Smooth muscle cell (in vitro differentiated cells): ENCODE results near the gene IGSF9. TPM values are rescaled to one million over a fixed set of nuclear protein-coding genes. Genes with fewer than 3 reads are reported as not detected.
A peak's percentile ranks its signal among the peaks of the same experiment; 100 is the strongest.

Experiments
- DNase-seq: peaks from one replicate; lab custom pipeline; 2025; ENCODE audit not compliant: unreplicated experiment; lab: John Stamatoyannopoulos, UW
- H2AFZ ChIP-seq: fragments of 200-600 bp; sonication (generic); 2 replicates; pipeline ENCODE4 v1.6.0; 2016; ENCODE audit warnings: antibody characterized with exemption, low read depth, mild to moderate bottlenecking
- H3F3A ChIP-seq: fragments of 200-600 bp; sonication (generic); 2 replicates; pipeline ENCODE4 v1.6.0; 2017; ENCODE audit warnings: antibody characterized with exemption, low read depth
- H3K27ac ChIP-seq: fragments of 200-600 bp; sonication (generic); 2 replicates; pipeline ENCODE4 v1.5.1; 2016; ENCODE audit warnings: low read depth, mild to moderate bottlenecking
- H3K27me3 ChIP-seq: fragments of 200-600 bp; sonication (generic); 2 replicates; pipeline ENCODE4 v1.6.1; 2016; ENCODE audit warnings: low read depth, mild to moderate bottlenecking
- H3K36me3 ChIP-seq: fragments of 200-600 bp; sonication (generic); 2 replicates; pipeline ENCODE4 v1.5.1; 2016; ENCODE audit warnings: low read depth
- H3K4me1 ChIP-seq: fragments of 200-600 bp; sonication (generic); 2 replicates; pipeline ENCODE4 v1.5.1; 2016; ENCODE audit warnings: low read depth
- H3K4me2 ChIP-seq: fragments of 200-600 bp; sonication (generic); 2 replicates; pipeline ENCODE4 v1.6.0; 2016; ENCODE audit warnings: mild to moderate bottlenecking
- H3K4me3 ChIP-seq: fragments of 200-600 bp; sonication (generic); 2 replicates; pipeline ENCODE4 v1.5.1; 2016; ENCODE audit warnings: mild to moderate bottlenecking
- H3K79me2 ChIP-seq: fragments of 200-600 bp; sonication (generic); 2 replicates; pipeline ENCODE4 v1.6.0; 2016; ENCODE audit warnings: low read depth, mild to moderate bottlenecking
- H3K9ac ChIP-seq: fragments of 200-600 bp; sonication (generic); 2 replicates; pipeline ENCODE4 v1.6.0; 2016; ENCODE audit warnings: low read depth
- H3K9me3 ChIP-seq: fragments of 200-600 bp; sonication (generic); replicated peaks from 2 replicates; pipeline ENCODE4 v1.5.1; 2016; ENCODE audit warnings: low read depth
- H4K20me1 ChIP-seq: fragments of 200-600 bp; sonication (generic); 2 replicates; pipeline ENCODE4 v1.6.0; 2016; ENCODE audit warnings: low read depth
- CTCF ChIP-seq: fragments of 200-600 bp; sonication (generic); IDR thresholded peaks from 2 replicates; pipeline ENCODE4 v1.5.1; 2017; ENCODE audit warnings: borderline replicate concordance, mild to moderate bottlenecking, antibody characterized with exemption; ENCODE audit not compliant: insufficient read depth, poor library complexity, severe bottlenecking
- WGBS: methylation state at CpG from one replicate; pipeline ENCODE4 v1.1.7; 2016; ENCODE audit warnings: low lambda C conversion rate; 5-methylcytosine and 5-hydroxymethylcytosine counted together
- polyA plus RNA-seq: library from polyadenylated mRNA; unstranded; fragments of >200 nt; fragmentation: Nextera tagmentation; extraction: Ambion mirVana; gene quantifications from 2 replicates; pipeline ENCODE4 v1.2.1, GENCODE V29; 2016
- total RNA-seq: library from RNA; depleted of rRNA; stranded (reverse); fragments of >200 nt; gene quantifications from 2 replicates; pipeline ENCODE4 v1.2.3, GENCODE V29; 2014

IGSF9 gene
- total and polyA plus RNA-seq, 2 experiments from 2014 or later, result 0.99 to 2.1 TPM

GRCh38 chr1:159914252-159915018 is 31.0 kb downstream of the IGSF9 start:
- Histone ChIP-seq H2AFZ (no peak overlapping the region), H3K4me3 (no peak overlapping the region), H3K4me1 (peaks cover 41% of the 10 kb centered on the region), H3F3A (peaks cover 40% of the 10 kb centered on the region), H3K27ac (no peak overlapping the region), H3K9ac (no peak overlapping the region), H4K20me1 (peaks cover 32% of the 10 kb centered on the region), H3K36me3 (no peaks in the 10 kb centered on the region), H3K79me2 (peaks cover 4% of the 10 kb centered on the region), H3K4me2 (no peak overlapping the region), H3K9me3 (no peaks in the 10 kb centered on the region), H3K27me3 (no peaks in the 10 kb centered on the region)
- WGBS, result 61% methylated on average over 10 of the region's 10 CpGs
- no peak for TF ChIP-seq CTCF
- no peak for DNase-seq

- Histone ChIP-seq H3K9ac (peak overlapping the region; percentile 46), H3K27ac (peak overlapping the region; percentile 96), H3K4me1 (peaks cover 45% of the 10 kb centered on the region)
Observed at GRCh38 chr1:159913451-159914192, 31.8 kb downstream of the IGSF9 start.

GRCh38 chr1:159911326-159912070 is 33.9 kb downstream of the IGSF9 start:
- H3F3A ChIP-seq, result peaks cover 28% of the 10 kb centered on the region
- H4K20me1 ChIP-seq, result peaks cover 2% of the 10 kb centered on the region
- H3K9me3 ChIP-seq, result no peaks in the 10 kb centered on the region
- no peaks in the 10 kb centered on the region for H3K27me3 ChIP-seq
- no peak overlapping the region for H3K4me3 ChIP-seq
- WGBS, result 51% methylated on average over 6 of the region's 6 CpGs
- H3K4me2 ChIP-seq, result peak overlapping the region; percentile 69
- no peak overlapping the region for H2AFZ ChIP-seq
- no peak for TF ChIP-seq CTCF
- peak overlapping the region; percentile 96 for H3K27ac ChIP-seq
- no peaks in the 10 kb centered on the region for H3K79me2 ChIP-seq
- peak overlapping the region; percentile 88 for H3K9ac ChIP-seq
- H3K4me1 ChIP-seq, result peaks cover 35% of the 10 kb centered on the region
- no peaks in the 10 kb centered on the region for H3K36me3 ChIP-seq
- no peak for DNase-seq

More at GRCh38 chr1:159913451-159914192, 31.8 kb downstream of the IGSF9 start:
- Histone ChIP-seq H2AFZ (no peak overlapping the region), H3K36me3 (no peaks in the 10 kb centered on the region), H3K4me2 (no peak overlapping the region), H3K9me3 (no peaks in the 10 kb centered on the region), H4K20me1 (peaks cover 24% of the 10 kb centered on the region), H3F3A (peaks cover 36% of the 10 kb centered on the region), H3K4me3 (no peak overlapping the region), H3K79me2 (no peaks in the 10 kb centered on the region), H3K27me3 (no peaks in the 10 kb centered on the region)
- TF ChIP-seq CTCF, result no peak
- no peak for DNase-seq
- WGBS, result 87% methylated on average over 5 of the region's 5 CpGs
